Measurements from ENCODE around the gene SELENON.

The SELENON gene

GRCh38 chr1:25763493-25763892 is 36.5 kb upstream of the SELENON start:
- in situ Hi-C loops (cut with HindIII; ENCODE audit: low pct_ligation_motif_present, low sequenced_read_pairs): no loop called here
- TF ChIP-seq CTCF (IDR thresholded peaks at IDR 0.05; ENCODE audit: low read depth, low read length, missing control alignments): no peak

GRCh38 chr1:25765136-25765922 is 34.7 kb upstream of the SELENON start:
- no peaks in the 10 kb centered on the region for H3K36me3 ChIP-seq (replicated peaks)
- H3K4me3 ChIP-seq (ENCODE audit: low read depth, low read length): no peak overlapping the region
- no peaks in the 10 kb centered on the region for H3K27me3 ChIP-seq (replicated peaks)
- no peak for TF ChIP-seq CTCF (IDR thresholded peaks at IDR 0.05; ENCODE audit: low read depth, low read length, missing control alignments)
- no peak for DNase-seq
- in situ Hi-C loops (cut with HindIII; ENCODE audit: low pct_ligation_motif_present, low sequenced_read_pairs): no loop called here
- no peak overlapping the region for H3K27ac ChIP-seq

More at GRCh38 chr1:25763493-25763892, 36.5 kb upstream of the SELENON start:
- DNase-seq: no peak
- no peak overlapping the region for H3K27ac ChIP-seq
- peaks cover 8% of the 10 kb centered on the region for H3K27me3 ChIP-seq (replicated peaks)
- no peaks in the 10 kb centered on the region for H3K36me3 ChIP-seq (replicated peaks)
- no peak overlapping the region for H3K4me3 ChIP-seq (ENCODE audit: low read depth, low read length)

GRCh38 chr1:25765923-25766589 is 33.9 kb upstream of the SELENON start:
- in situ Hi-C loops (cut with HindIII; ENCODE audit: low pct_ligation_motif_present, low sequenced_read_pairs): no loop called here
- H3K27ac ChIP-seq: no peak overlapping the region

GRCh38 chr1:25766721-25767436 is 33.1 kb upstream of the SELENON start:
- no peak overlapping the region for H3K27ac ChIP-seq
- H3K27me3 ChIP-seq (replicated peaks): no peaks in the 10 kb centered on the region
- DNase-seq: no peak
- TF ChIP-seq CTCF (IDR thresholded peaks at IDR 0.05; ENCODE audit: low read depth, low read length, missing control alignments): no peak
- no peak overlapping the region for H3K4me3 ChIP-seq (ENCODE audit: low read depth, low read length)
- in situ Hi-C loops (cut with HindIII; ENCODE audit: low pct_ligation_motif_present, low sequenced_read_pairs): no loop called here
- no peaks in the 10 kb centered on the region for H3K36me3 ChIP-seq (replicated peaks)

More at GRCh38 chr1:25765923-25766589, 33.9 kb upstream of the SELENON start:
- TF ChIP-seq CTCF (IDR thresholded peaks at IDR 0.05; ENCODE audit: low read depth, low read length, missing control alignments): no peak
- DNase-seq: no peak
- Histone ChIP-seq H3K27me3 (replicated peaks) (no peaks in the 10 kb centered on the region), H3K4me3 (ENCODE audit: low read depth, low read length) (no peak overlapping the region), H3K36me3 (replicated peaks) (no peaks in the 10 kb centered on the region)

GRCh38 chr1:25767437-25767770 is 32.6 kb upstream of the SELENON start:
- H3K27ac ChIP-seq: no peak overlapping the region
- H3K4me3 ChIP-seq (ENCODE audit: low read depth, low read length): no peak overlapping the region
- DNase-seq: no peak
- in situ Hi-C loops (cut with HindIII; ENCODE audit: low pct_ligation_motif_present, low sequenced_read_pairs): no loop called here
- H3K27me3 ChIP-seq (replicated peaks): no peaks in the 10 kb centered on the region
- no peaks in the 10 kb centered on the region for H3K36me3 ChIP-seq (replicated peaks)
- no peak for TF ChIP-seq CTCF (IDR thresholded peaks at IDR 0.05; ENCODE audit: low read depth, low read length, missing control alignments)

Measured in brain microvascular endothelial cell (primary cell).